ENCODE measurements around the gene STRIP1. TPM values are rescaled to one million over a fixed set of nuclear protein-coding genes. Genes with fewer than 3 reads are reported as not detected.

The STRIP1 gene
- total RNA-seq, 2 donors from 2014 or later = 64.9 to 66.1 TPM

DNA sequence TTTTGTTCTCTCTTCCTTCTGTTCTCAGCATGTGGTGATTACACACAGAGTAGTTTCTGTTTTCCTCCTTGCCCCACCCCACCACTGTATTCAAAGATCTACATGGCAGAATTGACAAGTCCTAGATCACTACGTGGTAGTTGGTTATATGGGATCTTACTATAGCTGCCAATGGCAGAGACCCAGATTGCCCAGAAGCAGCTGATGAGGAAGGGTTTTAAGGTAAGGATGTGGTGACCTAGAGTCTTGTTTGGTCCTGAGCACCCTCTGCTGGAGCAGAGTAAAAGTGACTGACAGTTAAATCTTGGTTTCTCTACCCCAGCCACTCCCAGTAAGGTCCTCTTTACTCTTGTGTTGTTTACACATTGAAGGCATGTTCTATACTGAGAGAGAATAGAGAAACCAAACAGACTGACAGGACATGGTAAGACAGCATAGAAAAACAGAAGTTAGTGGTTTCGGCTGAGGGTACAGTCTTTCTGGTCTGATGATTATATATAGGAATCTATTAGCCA lies 22.8 kb upstream of the STRIP1 start:
- TF ChIP-seq, protein P1, sequence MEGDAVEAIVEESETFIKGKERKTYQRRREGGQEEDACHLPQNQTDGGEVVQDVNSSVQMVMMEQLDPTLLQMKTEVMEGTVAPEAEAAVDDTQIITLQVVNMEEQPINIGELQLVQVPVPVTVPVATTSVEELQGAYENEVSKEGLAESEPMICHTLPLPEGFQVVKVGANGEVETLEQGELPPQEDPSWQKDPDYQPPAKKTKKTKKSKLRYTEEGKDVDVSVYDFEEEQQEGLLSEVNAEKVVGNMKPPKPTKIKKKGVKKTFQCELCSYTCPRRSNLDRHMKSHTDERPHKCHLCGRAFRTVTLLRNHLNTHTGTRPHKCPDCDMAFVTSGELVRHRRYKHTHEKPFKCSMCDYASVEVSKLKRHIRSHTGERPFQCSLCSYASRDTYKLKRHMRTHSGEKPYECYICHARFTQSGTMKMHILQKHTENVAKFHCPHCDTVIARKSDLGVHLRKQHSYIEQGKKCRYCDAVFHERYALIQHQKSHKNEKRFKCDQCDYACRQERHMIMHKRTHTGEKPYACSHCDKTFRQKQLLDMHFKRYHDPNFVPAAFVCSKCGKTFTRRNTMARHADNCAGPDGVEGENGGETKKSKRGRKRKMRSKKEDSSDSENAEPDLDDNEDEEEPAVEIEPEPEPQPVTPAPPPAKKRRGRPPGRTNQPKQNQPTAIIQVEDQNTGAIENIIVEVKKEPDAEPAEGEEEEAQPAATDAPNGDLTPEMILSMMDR (conservative IDR thresholded peaks at IDR 0.05) = peak; percentile 83
- H3K4me3 ChIP-seq (ENCODE audit: low read length) = no peak overlapping the region
- no peaks in the 10 kb centered on the region for H3K27me3 Mint-ChIP-seq (ENCODE audit: insufficient read depth)
- H3K9me3 ChIP-seq (ENCODE audit: control insufficient read depth, low read length) = no peaks in the 10 kb centered on the region
- DNase-seq = peak; percentile 75
- peaks cover 72% of the 10 kb centered on the region for H3K36me3 ChIP-seq (ENCODE audit: control insufficient read depth, insufficient read depth, low read length)
- no peak overlapping the region for H3K4me3 Mint-ChIP-seq
- 79% methylated on average over 2 of the region's 2 CpGs; no CpG with 5 or more reads in 1 of the 2 experiments for WGBS, 2 experiments (ENCODE audit: insufficient coverage in 1 of 2, insufficient read length in 1 of 2)
- no peak overlapping the region for H3K27ac Mint-ChIP-seq
- H3K27me3 ChIP-seq (ENCODE audit: control insufficient read depth, insufficient read depth, low read length, poor library complexity, severe bottlenecking) = no peaks in the 10 kb centered on the region
- H3K36me3 Mint-ChIP-seq (ENCODE audit: low read depth) = peaks cover 46% of the 10 kb centered on the region
- H3K4me1 Mint-ChIP-seq = peaks cover 30% of the 10 kb centered on the region
- H3K9me3 Mint-ChIP-seq = no peaks in the 10 kb centered on the region
- no peak overlapping the region for H3K9ac ChIP-seq (ENCODE audit: extremely low read depth, low read length, poor library complexity, severe bottlenecking)
- H3K27ac ChIP-seq (ENCODE audit: low read depth, low read length) = no peak overlapping the region
- H3K4me1 ChIP-seq (ENCODE audit: control insufficient read depth, insufficient read depth, low read length) = peaks cover 11% of the 10 kb centered on the region

DNA sequence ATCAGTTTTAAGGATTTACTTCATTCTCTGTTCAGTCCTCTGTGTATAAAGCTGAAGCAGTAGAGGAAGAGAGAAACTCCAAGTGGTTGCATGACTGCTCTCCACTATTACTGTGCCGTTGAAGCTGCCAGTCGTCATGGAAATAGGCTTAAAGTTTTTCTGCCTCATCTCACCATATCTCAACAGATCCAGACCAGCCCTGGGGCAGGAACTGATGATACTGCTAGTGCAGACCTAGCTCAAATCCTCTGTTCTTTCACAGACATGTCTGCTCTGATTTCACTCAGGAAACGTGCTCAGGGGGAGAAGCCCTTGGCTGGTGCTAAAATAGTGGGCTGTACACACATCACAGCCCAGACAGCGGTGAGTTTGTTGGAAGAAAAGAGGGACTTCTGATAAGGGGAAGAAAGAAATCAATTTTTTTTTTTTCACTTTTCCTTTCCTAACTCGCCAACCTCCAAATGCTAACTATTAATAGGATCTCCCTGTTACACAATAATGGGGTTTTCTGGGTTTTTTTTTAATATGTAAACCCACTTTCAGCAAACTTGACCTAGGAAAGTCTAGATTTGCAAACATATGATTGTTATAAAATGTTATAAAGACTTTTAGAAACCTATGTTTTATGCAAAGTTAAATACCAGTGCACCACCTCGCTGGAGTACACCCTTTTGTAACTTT lies 22.2 kb upstream of the STRIP1 start:
- no peak overlapping the region for H3K27ac ChIP-seq (ENCODE audit: low read depth, low read length)
- peaks cover 6% of the 10 kb centered on the region for H3K4me1 ChIP-seq (ENCODE audit: control insufficient read depth, insufficient read depth, low read length)
- H3K27me3 ChIP-seq (ENCODE audit: control insufficient read depth, insufficient read depth, low read length, poor library complexity, severe bottlenecking) = no peaks in the 10 kb centered on the region
- H3K4me3 ChIP-seq (ENCODE audit: low read length) = no peak overlapping the region
- 92 to 100% methylated on average over 1 to 6 of the region's 6 CpGs for WGBS, 2 experiments (ENCODE audit: insufficient coverage in 1 of 2, insufficient read length in 1 of 2)
- TF ChIP-seq, protein P1 (conservative IDR thresholded peaks at IDR 0.05) = no peak
- H3K36me3 ChIP-seq (ENCODE audit: control insufficient read depth, insufficient read depth, low read length) = peaks cover 79% of the 10 kb centered on the region
- no peak for DNase-seq
- no peaks in the 10 kb centered on the region for H3K9me3 ChIP-seq (ENCODE audit: control insufficient read depth, low read length)
- H3K4me3 Mint-ChIP-seq = no peak overlapping the region
- no peak overlapping the region for H3K27ac Mint-ChIP-seq
- H3K4me1 Mint-ChIP-seq = peaks cover 23% of the 10 kb centered on the region
- H3K9ac ChIP-seq (ENCODE audit: extremely low read depth, low read length, poor library complexity, severe bottlenecking) = no peak overlapping the region
- no peaks in the 10 kb centered on the region for H3K9me3 Mint-ChIP-seq
- no peaks in the 10 kb centered on the region for H3K27me3 Mint-ChIP-seq (ENCODE audit: insufficient read depth)
- peaks cover 51% of the 10 kb centered on the region for H3K36me3 Mint-ChIP-seq (ENCODE audit: low read depth)

DNA sequence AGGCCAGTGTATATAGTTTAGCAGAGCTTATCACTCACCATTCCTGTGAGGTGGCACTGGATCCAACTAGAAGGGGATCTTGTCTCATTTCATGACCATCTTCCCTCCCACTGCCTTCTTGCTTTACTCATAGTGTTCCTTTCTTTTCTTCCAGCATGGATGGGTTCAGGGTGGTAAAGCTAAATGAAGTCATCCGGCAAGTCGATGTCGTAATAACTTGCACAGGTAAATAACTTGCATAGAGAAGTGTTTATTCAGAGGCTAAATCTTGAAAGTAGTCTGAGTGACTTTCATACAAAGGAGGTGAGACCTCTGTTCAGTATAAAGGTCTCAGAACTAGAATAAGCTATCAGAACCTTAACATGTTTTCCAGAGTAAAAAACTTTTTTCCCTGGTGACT lies 16.6 kb upstream of the STRIP1 start:
- no peak overlapping the region for H3K4me3 Mint-ChIP-seq
- H3K9me3 Mint-ChIP-seq = no peaks in the 10 kb centered on the region
- WGBS, 2 experiments (ENCODE audit: insufficient coverage in 1 of 2, insufficient read length in 1 of 2) = 98 to 100% methylated on average over 3 of the region's 3 CpGs
- Histone ChIP-seq H3K36me3 (ENCODE audit: control insufficient read depth, insufficient read depth, low read length) (peaks cover 96% of the 10 kb centered on the region), H3K27ac (ENCODE audit: low read depth, low read length) (no peak overlapping the region), H3K9me3 (ENCODE audit: control insufficient read depth, low read length) (no peaks in the 10 kb centered on the region), H3K4me3 (ENCODE audit: low read length) (no peak overlapping the region), H3K4me1 (ENCODE audit: control insufficient read depth, insufficient read depth, low read length) (no peaks in the 10 kb centered on the region), H3K9ac (ENCODE audit: extremely low read depth, low read length, poor library complexity, severe bottlenecking) (no peak overlapping the region), H3K27me3 (ENCODE audit: control insufficient read depth, insufficient read depth, low read length, poor library complexity, severe bottlenecking) (no peaks in the 10 kb centered on the region)
- DNase-seq = no peak
- no peak overlapping the region for H3K27ac Mint-ChIP-seq
- TF ChIP-seq, protein P1 (conservative IDR thresholded peaks at IDR 0.05) = no peak
- H3K27me3 Mint-ChIP-seq (ENCODE audit: insufficient read depth) = no peaks in the 10 kb centered on the region
- H3K36me3 Mint-ChIP-seq (ENCODE audit: low read depth) = peaks cover 82% of the 10 kb centered on the region
- no peaks in the 10 kb centered on the region for H3K4me1 Mint-ChIP-seq

Measured in endodermal cell (in vitro differentiated cells).